Omental fat pad (tissue), 4 donors: ENCODE data around the gene PCCA. TPM values are rescaled to one million over a fixed set of nuclear protein-coding genes. Genes with fewer than 3 reads are reported as not detected.

ENCODE experiments used
- ATAC-seq: fragments of 150-250 bp; one replicate; pipeline ENCODE4 v1.9.1; 2016; ENCODE audit warnings: mild to moderate bottlenecking, moderate library complexity; ENCODE audit not compliant: low FRiP score
- DNase-seq: peaks from one replicate; pipeline ENCODE4 v3.0.0-alpha.2; 2019; ENCODE audit warnings: low spot score
- total RNA-seq, 4 donors: library from RNA; depleted of rRNA; stranded (reverse); fragments of >200 nt; gene quantifications; one replicate each; pipeline ENCODE4 v1.1.0, GENCODE V29; 2016
- TF ChIP-seq, protein P1 (sequence below), 3 donors: fragments of 450-650 bp; IDR thresholded peaks; one replicate each; pipeline ENCODE4 v1.5.1; 2016 to 2017; ENCODE audit warnings: antibody characterized with exemption in 3 of 3, mild to moderate bottlenecking in 3 of 3, moderate library complexity in 2 of 3

Gene PCCA
- total RNA-seq, 4 donors from 2014 or later: 27.5 to 61.6 (median 49.2) TPM

DNA sequence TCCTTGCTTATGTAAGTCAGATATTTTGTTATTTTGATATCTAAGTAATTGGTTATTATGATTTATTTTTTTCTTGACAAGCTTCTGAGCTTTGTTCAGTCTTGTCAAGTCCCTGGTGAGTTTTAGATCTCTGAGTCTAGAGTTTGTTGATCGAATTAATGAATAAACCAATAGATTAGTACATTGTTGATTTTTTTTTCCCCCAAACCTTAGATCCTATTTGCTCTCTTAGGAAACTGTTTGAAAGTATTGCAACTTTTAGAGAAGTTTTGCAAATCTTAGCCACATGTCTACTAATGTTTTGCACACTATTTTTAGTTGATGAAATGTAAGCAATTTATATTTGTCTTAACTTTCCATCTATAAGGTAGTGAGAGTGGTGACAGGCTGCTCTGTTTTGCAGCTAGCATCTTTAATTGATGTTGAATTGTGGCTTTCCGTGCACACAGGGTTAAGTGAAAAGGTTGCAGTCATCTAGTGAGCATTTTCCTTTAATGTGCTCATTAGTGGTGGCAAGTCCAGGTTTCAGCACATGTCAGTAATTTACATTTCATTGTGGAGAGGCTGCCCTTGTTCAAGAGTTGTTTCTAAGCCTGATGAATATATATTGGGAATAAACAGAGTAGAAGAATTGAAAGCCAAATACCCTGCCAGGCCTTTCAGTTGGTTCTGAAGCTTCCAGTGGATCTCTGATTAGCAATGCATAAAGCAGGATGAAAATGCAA is 86.3 kb downstream of the PCCA start:
- ATAC-seq: no peak
- TF ChIP-seq, protein P1, sequence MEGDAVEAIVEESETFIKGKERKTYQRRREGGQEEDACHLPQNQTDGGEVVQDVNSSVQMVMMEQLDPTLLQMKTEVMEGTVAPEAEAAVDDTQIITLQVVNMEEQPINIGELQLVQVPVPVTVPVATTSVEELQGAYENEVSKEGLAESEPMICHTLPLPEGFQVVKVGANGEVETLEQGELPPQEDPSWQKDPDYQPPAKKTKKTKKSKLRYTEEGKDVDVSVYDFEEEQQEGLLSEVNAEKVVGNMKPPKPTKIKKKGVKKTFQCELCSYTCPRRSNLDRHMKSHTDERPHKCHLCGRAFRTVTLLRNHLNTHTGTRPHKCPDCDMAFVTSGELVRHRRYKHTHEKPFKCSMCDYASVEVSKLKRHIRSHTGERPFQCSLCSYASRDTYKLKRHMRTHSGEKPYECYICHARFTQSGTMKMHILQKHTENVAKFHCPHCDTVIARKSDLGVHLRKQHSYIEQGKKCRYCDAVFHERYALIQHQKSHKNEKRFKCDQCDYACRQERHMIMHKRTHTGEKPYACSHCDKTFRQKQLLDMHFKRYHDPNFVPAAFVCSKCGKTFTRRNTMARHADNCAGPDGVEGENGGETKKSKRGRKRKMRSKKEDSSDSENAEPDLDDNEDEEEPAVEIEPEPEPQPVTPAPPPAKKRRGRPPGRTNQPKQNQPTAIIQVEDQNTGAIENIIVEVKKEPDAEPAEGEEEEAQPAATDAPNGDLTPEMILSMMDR (IDR thresholded peaks at IDR 0.05): no peak
- no peak for DNase-seq

DNA sequence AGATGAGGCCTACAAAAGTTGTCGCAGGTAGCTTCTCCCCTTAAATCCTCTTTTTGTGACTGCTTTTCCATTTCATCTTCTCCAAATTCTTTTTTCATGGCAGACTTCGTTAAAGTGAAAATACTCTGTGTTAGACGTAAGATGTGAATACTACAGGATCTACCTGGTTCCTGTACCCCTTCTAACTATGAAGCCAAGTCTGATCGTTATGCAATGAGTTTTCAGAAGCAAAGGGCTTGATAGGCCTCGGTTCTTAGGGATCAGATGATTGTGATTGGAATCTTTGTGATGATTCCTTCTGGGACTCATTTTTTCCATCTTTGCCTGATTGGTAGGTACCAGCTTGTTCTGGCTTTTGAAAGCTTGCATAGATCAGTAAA is 86.9 kb downstream of the PCCA start:
- no peak for ATAC-seq
- TF ChIP-seq, protein P1 (IDR thresholded peaks at IDR 0.05): no peak

DNA sequence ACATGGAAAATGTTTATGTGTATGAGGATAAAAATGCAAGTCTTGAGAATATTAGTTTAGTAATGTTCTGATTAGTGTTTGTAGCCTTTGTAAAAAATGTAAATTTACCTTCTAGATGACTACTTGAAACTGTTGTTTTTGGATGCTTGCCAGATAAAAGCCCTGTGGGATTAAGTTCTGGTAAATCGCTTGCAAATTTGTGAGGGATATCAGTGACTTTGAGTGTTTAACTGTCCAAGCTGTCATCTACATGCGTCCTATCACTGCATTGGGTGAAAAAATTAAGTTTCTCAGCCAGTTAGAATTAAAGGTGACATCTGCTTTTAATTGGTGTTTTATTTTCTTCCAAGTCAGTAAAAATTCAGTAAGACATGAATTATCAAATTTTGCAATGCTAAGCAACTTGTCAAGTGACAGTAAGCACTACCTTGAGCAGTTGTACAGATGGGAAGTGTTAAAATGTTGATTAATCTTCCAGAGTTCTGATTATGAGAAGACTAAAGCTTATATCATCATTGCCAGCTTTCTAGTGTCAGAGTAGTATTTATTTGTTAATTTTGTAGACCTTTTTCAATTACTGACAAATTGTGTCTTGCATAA is 88.0 kb downstream of the PCCA start:
- TF ChIP-seq, protein P1 (IDR thresholded peaks at IDR 0.05): no peak
- no peak for DNase-seq
- ATAC-seq: no peak

More for the DNA sequence above, 86.9 kb downstream of the PCCA start:
- no peak for DNase-seq

DNA sequence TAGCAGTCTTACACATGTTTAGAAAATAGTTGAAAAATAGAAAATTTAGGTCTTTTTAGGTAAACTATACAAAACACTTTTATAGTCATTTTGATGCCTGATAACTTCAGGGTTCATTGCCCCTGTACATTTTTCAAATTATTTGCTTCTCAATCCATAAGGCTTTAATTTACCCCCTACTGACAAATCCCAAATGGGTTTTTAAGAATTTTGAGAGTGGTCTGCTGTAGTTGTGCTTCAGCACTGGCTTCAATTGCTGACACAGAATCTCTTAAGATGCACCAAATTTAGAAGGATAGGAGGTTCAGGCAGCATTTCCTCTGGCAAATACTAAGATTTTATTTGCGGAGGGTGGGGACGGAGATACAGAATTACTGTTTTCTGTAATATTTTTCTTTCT is 89.4 kb downstream of the PCCA start:
- DNase-seq (no peak), ATAC-seq (no peak)
- TF ChIP-seq, protein P1 (IDR thresholded peaks at IDR 0.05): no peak

DNA sequence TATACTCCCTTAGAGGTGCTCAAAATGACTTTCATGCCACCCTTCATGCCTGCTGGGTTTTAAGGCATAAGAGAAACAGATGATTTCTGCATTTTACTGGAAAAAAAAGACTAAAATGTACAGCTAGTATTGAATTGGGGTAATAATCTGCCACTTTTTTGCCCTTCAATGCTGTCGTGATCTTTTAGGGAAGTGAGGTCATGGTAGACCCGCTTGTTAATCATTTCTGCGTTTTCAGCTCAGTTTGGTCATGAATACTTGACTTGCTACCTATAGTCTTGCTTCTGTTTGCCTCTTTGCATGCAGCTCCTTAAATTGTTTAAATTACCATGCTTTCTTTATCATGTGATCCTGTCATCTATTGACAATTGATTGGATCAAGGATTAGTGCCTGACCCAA is 90.4 kb downstream of the PCCA start:
- DNase-seq (no peak), ATAC-seq (no peak)
- TF ChIP-seq, protein P1 (IDR thresholded peaks at IDR 0.05): no peak

DNA sequence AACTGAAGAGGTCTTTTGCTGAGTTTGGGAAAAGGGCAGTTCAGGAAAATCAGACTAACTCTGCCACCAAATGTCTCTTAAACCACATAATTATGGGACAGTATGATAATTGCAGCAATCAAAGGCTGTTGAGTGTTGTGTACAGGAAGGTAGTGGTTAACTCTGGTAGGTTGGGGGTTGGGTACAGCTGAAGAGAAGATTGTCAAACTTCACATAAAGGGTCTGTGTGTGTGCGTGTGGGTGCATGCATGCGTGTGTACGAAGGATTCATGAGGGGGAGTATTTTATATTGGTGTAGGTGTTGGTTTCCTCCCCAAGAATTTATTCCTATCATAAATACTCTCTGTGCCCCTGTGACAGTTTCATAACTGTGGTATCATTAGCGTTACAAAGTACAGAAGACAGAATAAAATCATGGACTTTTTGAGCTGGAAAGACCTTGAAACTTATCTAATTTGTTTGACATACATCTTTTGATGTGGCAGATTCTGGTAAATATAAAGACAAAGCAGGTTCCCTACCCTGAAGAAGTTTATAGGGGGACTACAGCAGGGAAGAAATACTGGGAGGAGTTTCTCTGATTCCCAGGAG is 94.1 kb downstream of the PCCA start:
- ATAC-seq (no peak), DNase-seq (no peak)

More for the DNA sequence above, 94.1 kb downstream of the PCCA start:
- TF ChIP-seq, protein P1 (IDR thresholded peaks at IDR 0.05): no peak
